Tibial nerve (tissue), 3 donors: Measurements from ENCODE around the gene NLRP3.

Experiments used
- POLR2A ChIP-seq, 2 donors: fragments of 450-650 bp; IDR thresholded peaks; one replicate each; pipeline ENCODE4 v1.6.1; 2017; ENCODE audit warnings: antibody characterized with exemption in 2 of 2, mild to moderate bottlenecking in 2 of 2, moderate library complexity in 2 of 2
- TF ChIP-seq, protein P1 (sequence below), 5 experiments: fragments of 200-600 bp in 3 of 5; fragments of 450-650 bp in 2 of 5; sonication (generic) in 3 of 5; IDR thresholded peaks; one replicate each; pipeline ENCODE4 v1.5.1; 2016 to 2019; ENCODE audit warnings: antibody characterized with exemption in 5 of 5, mild to moderate bottlenecking in 3 of 5, moderate library complexity in 2 of 5

DNA sequence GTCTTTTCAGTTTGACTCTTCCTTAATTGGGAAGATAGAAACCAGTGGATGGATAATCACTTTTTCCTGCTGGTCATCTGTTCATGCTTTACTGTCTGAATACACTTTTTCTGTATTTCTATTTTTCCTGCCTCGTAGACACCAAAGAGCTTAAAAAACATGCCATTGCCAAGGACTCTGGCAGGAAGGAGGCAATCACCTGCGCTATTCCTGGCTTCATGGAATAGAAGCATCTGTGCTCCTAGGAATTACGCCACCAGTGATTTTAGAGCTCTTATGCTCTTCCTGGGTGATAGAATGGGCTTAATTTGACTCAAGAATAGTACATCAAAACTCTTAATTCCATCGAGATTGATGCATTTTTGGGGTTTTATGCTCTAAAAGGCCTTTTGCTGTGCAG is 26.2 kb downstream of the NLRP3 start:
- TF ChIP-seq, protein P1, sequence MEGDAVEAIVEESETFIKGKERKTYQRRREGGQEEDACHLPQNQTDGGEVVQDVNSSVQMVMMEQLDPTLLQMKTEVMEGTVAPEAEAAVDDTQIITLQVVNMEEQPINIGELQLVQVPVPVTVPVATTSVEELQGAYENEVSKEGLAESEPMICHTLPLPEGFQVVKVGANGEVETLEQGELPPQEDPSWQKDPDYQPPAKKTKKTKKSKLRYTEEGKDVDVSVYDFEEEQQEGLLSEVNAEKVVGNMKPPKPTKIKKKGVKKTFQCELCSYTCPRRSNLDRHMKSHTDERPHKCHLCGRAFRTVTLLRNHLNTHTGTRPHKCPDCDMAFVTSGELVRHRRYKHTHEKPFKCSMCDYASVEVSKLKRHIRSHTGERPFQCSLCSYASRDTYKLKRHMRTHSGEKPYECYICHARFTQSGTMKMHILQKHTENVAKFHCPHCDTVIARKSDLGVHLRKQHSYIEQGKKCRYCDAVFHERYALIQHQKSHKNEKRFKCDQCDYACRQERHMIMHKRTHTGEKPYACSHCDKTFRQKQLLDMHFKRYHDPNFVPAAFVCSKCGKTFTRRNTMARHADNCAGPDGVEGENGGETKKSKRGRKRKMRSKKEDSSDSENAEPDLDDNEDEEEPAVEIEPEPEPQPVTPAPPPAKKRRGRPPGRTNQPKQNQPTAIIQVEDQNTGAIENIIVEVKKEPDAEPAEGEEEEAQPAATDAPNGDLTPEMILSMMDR (IDR thresholded peaks at IDR 0.05): no peak
- TF ChIP-seq POLR2A (IDR thresholded peaks at IDR 0.05): no peak
